Panc1 (cell line): Measurements from ENCODE around the gene SPATA7.

Source experiments
- POLR2AphosphoS5 ChIP-seq: IDR thresholded peaks from 2 replicates; pipeline ENCODE4 v1.6.1; 2012; ENCODE audit warnings: mild to moderate bottlenecking, low read depth, low read length, moderate library complexity
- TF ChIP-seq, protein P1 (sequence below): fragments of 450-650 bp; IDR thresholded peaks from 2 replicates; pipeline ENCODE4 v1.5.1; 2017; ENCODE audit warnings: mild to moderate bottlenecking
- TF ChIP-seq, protein P2 (sequence below), 2 experiments: IDR thresholded peaks; 2 replicates each; pipeline ENCODE4 v1.6.1; 2011 to 2012; ENCODE audit warnings: low read depth in 2 of 2, control low read depth in 1 of 2, low read length in 1 of 2, mild to moderate bottlenecking in 1 of 2, moderate library complexity in 1 of 2; ENCODE audit not compliant: insufficient read depth in 1 of 2

DNA sequence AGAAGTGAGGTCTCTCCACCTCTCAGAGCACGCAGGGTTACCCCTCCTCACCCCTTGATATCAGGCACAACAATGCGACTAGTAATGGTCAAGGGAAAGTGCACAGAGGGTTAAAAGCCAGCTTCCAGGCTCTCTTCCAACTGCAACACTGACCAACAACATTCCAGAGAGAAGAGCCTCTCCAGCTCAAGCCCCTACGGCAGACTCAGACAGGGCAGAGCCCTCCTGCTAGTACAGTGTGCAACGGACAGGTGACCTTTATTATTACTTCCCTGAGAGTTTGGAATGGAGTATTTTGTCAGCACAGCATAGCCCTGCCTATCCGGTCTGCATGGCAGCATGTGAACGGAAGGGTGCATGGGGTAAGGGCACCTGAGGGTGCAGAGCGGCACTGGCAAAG is 96.3 kb downstream of the SPATA7 start:
- TF ChIP-seq, protein P1, sequence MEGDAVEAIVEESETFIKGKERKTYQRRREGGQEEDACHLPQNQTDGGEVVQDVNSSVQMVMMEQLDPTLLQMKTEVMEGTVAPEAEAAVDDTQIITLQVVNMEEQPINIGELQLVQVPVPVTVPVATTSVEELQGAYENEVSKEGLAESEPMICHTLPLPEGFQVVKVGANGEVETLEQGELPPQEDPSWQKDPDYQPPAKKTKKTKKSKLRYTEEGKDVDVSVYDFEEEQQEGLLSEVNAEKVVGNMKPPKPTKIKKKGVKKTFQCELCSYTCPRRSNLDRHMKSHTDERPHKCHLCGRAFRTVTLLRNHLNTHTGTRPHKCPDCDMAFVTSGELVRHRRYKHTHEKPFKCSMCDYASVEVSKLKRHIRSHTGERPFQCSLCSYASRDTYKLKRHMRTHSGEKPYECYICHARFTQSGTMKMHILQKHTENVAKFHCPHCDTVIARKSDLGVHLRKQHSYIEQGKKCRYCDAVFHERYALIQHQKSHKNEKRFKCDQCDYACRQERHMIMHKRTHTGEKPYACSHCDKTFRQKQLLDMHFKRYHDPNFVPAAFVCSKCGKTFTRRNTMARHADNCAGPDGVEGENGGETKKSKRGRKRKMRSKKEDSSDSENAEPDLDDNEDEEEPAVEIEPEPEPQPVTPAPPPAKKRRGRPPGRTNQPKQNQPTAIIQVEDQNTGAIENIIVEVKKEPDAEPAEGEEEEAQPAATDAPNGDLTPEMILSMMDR: no peak
- TF ChIP-seq, protein P2, sequence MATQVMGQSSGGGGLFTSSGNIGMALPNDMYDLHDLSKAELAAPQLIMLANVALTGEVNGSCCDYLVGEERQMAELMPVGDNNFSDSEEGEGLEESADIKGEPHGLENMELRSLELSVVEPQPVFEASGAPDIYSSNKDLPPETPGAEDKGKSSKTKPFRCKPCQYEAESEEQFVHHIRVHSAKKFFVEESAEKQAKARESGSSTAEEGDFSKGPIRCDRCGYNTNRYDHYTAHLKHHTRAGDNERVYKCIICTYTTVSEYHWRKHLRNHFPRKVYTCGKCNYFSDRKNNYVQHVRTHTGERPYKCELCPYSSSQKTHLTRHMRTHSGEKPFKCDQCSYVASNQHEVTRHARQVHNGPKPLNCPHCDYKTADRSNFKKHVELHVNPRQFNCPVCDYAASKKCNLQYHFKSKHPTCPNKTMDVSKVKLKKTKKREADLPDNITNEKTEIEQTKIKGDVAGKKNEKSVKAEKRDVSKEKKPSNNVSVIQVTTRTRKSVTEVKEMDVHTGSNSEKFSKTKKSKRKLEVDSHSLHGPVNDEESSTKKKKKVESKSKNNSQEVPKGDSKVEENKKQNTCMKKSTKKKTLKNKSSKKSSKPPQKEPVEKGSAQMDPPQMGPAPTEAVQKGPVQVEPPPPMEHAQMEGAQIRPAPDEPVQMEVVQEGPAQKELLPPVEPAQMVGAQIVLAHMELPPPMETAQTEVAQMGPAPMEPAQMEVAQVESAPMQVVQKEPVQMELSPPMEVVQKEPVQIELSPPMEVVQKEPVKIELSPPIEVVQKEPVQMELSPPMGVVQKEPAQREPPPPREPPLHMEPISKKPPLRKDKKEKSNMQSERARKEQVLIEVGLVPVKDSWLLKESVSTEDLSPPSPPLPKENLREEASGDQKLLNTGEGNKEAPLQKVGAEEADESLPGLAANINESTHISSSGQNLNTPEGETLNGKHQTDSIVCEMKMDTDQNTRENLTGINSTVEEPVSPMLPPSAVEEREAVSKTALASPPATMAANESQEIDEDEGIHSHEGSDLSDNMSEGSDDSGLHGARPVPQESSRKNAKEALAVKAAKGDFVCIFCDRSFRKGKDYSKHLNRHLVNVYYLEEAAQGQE (IDR thresholded peaks at IDR 0.05; ENCODE audit: insufficient read depth in 1 of 2, low read depth in 2 of 2, low read length in 1 of 2): no peak
- TF ChIP-seq POLR2AphosphoS5: no peak
